Measurements from ENCODE around the gene CTSD. TPM values are rescaled to one million over a fixed set of nuclear protein-coding genes. Genes with fewer than 3 reads are reported as not detected.

The CTSD gene
- polyA plus RNA-seq, 1 of the 3 experiments (the other 2 are of a cell fraction), result 187 TPM

GRCh38 chr11:1705126-1706052, 58.3 kb downstream of the CTSD start:
- no peak overlapping the region for H2AFZ ChIP-seq (ENCODE audit: low read depth)
- H3K9ac ChIP-seq, result no peak overlapping the region
- no peaks in the 10 kb centered on the region for H3F3A ChIP-seq (replicated peaks; ENCODE audit: insufficient read depth)
- no peaks in the 10 kb centered on the region; the same call in 1 of the 2 replicates for H3K27me3 ChIP-seq (ENCODE audit: insufficient read depth)
- H3K4me3 ChIP-seq (ENCODE audit: low read depth in 2 of 2, low read length in 1 of 2), result no peak overlapping the region
- whole genome bisulfite sequencing (ENCODE audit: low lambda C conversion rate), result 58% methylated on average over 15 of the region's 15 CpGs
- H3K9me3 ChIP-seq, result no peaks in the 10 kb centered on the region
- no peak for TF ChIP-seq CHD2 (IDR thresholded peaks at IDR 0.05; ENCODE audit: low read length, partially characterized antibody)
- no peak for TF ChIP-seq FOSL2 (IDR thresholded peaks at IDR 0.05; ENCODE audit: borderline replicate concordance, low read depth)
- TF ChIP-seq, protein P1, sequence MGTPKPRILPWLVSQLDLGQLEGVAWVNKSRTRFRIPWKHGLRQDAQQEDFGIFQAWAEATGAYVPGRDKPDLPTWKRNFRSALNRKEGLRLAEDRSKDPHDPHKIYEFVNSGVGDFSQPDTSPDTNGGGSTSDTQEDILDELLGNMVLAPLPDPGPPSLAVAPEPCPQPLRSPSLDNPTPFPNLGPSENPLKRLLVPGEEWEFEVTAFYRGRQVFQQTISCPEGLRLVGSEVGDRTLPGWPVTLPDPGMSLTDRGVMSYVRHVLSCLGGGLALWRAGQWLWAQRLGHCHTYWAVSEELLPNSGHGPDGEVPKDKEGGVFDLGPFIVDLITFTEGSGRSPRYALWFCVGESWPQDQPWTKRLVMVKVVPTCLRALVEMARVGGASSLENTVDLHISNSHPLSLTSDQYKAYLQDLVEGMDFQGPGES (IDR thresholded peaks at IDR 0.05; ENCODE audit: low read depth, low read length), result no peak
- no peak for TF ChIP-seq EP300 (IDR thresholded peaks at IDR 0.05; ENCODE audit: borderline replicate concordance in 1 of 2, low read depth in 1 of 2, low read length in 1 of 2)
- no peak for TF ChIP-seq SMC3 (IDR thresholded peaks at IDR 0.05; ENCODE audit: low read depth, low read length)
- no peak for TF ChIP-seq RFX5 (IDR thresholded peaks at IDR 0.05; ENCODE audit: low read length)
- TF ChIP-seq, protein P2, sequence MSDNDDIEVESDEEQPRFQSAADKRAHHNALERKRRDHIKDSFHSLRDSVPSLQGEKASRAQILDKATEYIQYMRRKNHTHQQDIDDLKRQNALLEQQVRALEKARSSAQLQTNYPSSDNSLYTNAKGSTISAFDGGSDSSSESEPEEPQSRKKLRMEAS (IDR thresholded peaks at IDR 0.05; ENCODE audit: low read depth), result no peak
- no peak for TF ChIP-seq POLR2AphosphoS5 (IDR thresholded peaks at IDR 0.05; ENCODE audit: low read depth, low read length)
- TF ChIP-seq GABPA (IDR thresholded peaks at IDR 0.05; ENCODE audit: low read depth), result no peak
- TF ChIP-seq RCOR1 (IDR thresholded peaks at IDR 0.05; ENCODE audit: low read length), result no peak
- TF ChIP-seq, protein P3, sequence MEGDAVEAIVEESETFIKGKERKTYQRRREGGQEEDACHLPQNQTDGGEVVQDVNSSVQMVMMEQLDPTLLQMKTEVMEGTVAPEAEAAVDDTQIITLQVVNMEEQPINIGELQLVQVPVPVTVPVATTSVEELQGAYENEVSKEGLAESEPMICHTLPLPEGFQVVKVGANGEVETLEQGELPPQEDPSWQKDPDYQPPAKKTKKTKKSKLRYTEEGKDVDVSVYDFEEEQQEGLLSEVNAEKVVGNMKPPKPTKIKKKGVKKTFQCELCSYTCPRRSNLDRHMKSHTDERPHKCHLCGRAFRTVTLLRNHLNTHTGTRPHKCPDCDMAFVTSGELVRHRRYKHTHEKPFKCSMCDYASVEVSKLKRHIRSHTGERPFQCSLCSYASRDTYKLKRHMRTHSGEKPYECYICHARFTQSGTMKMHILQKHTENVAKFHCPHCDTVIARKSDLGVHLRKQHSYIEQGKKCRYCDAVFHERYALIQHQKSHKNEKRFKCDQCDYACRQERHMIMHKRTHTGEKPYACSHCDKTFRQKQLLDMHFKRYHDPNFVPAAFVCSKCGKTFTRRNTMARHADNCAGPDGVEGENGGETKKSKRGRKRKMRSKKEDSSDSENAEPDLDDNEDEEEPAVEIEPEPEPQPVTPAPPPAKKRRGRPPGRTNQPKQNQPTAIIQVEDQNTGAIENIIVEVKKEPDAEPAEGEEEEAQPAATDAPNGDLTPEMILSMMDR (IDR thresholded peaks at IDR 0.05), result no peak
- no peak for TF ChIP-seq ELF1 (IDR thresholded peaks at IDR 0.05)
- TF ChIP-seq MEF2A (IDR thresholded peaks at IDR 0.05; ENCODE audit: borderline replicate concordance, low read depth), result no peak
- POLR2A ChIA-PET, result no interaction called here
- H3K9me2 ChIP-seq, result no peaks in the 10 kb centered on the region
- H3K4me1 ChIP-seq (ENCODE audit: control insufficient read depth in 1 of 2, insufficient read depth in 2 of 2, low read depth in 1 of 2, low read length in 1 of 2), result no peaks in the 10 kb centered on the region; a peak in 1 of 4 replicates
- no peaks in the 10 kb centered on the region for H3K36me3 ChIP-seq (replicated peaks in 1 of 2; ENCODE audit: control insufficient read depth in 1 of 2, insufficient read depth in 2 of 2, low read length in 1 of 2)
- no peak overlapping the region for H3K4me2 ChIP-seq
- CTCF ChIA-PET, result interaction anchor here (1.1 to 5.6 kb wide), 5 partner anchors 8 to 130 kb away, joined by 3 to 46 read pairs (median 8); partner anchors contain the start of genes KRTAP5-6 and SYT8
- no peak overlapping the region for H3K27ac ChIP-seq (ENCODE audit: low read depth in 2 of 2, low read length in 1 of 2)
- no peaks in the 10 kb centered on the region for H3K79me2 ChIP-seq (ENCODE audit: insufficient read depth)
- H4K20me1 ChIP-seq (ENCODE audit: insufficient read depth), result no peaks in the 10 kb centered on the region
- no peak for DNase-seq

DNA sequence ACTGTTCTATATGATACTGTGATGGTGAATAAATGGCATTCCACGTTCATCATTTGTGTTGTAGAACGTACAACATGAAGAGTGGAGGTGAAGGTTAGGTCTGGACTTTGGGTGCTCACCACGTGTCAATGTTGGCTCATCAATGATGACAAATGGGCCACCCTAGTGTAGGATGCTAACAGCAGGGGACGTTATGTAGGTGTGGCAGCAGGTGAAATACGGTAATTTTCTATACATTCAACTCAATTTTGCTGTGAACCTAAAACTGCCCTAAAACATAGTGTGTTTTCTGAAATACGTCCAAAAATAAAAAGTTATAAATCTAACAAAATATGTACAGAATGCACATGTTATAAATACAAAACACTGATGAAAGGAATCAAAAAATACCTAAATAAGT, 60.6 kb downstream of the CTSD start:
- 52% methylated on average over 5 of the region's 6 CpGs for WGBS (ENCODE audit: low lambda C conversion rate)
- no peak overlapping the region for H3K4me2 ChIP-seq
- H2AFZ ChIP-seq (ENCODE audit: low read depth), result no peak overlapping the region
- no peaks in the 10 kb centered on the region for H3K9me3 ChIP-seq
- no peaks in the 10 kb centered on the region; a peak in 1 of 4 replicates for H3K4me1 ChIP-seq (ENCODE audit: control insufficient read depth in 1 of 2, insufficient read depth in 2 of 2, low read depth in 1 of 2, low read length in 1 of 2)
- ChIA-PET POLR2A (no interaction called here), CTCF (interaction anchor here (1.0 to 7.0 kb wide), 4 partner anchors 50 to 453 kb away, joined by 3 to 72 read pairs (median 16); partner anchors contain the start of gene SYT8)
- no peak for DNase-seq
- H3K4me3 ChIP-seq (ENCODE audit: low read depth in 2 of 2, low read length in 1 of 2), result no peak overlapping the region
- no peaks in the 10 kb centered on the region for H3F3A ChIP-seq (replicated peaks; ENCODE audit: insufficient read depth)
- TF ChIP-seq ELF1 (IDR thresholded peaks at IDR 0.05), result no peak
- TF ChIP-seq SMC3 (IDR thresholded peaks at IDR 0.05; ENCODE audit: low read depth, low read length), result no peak
- TF ChIP-seq TEAD4 (IDR thresholded peaks at IDR 0.05; ENCODE audit: borderline replicate concordance, insufficient read depth), result no peak
- TF ChIP-seq YY1 (IDR thresholded peaks at IDR 0.05; ENCODE audit: low read depth), result no peak
- no peak for TF ChIP-seq TCF12 (IDR thresholded peaks at IDR 0.05)
- TF ChIP-seq TAF1 (IDR thresholded peaks at IDR 0.05; ENCODE audit: borderline replicate concordance, low read depth, low read length), result no peak
- no peak for TF ChIP-seq JUND (IDR thresholded peaks at IDR 0.05)
- no peak for TF ChIP-seq MEF2A (IDR thresholded peaks at IDR 0.05; ENCODE audit: borderline replicate concordance, low read depth)
- TF ChIP-seq PBX3 (IDR thresholded peaks at IDR 0.05), result no peak
- no peak for TF ChIP-seq RCOR1 (IDR thresholded peaks at IDR 0.05; ENCODE audit: low read length)
- no peak for TF ChIP-seq POLR2AphosphoS5 (IDR thresholded peaks at IDR 0.05; ENCODE audit: low read depth, low read length)
- TF ChIP-seq, protein P1 (IDR thresholded peaks at IDR 0.05; ENCODE audit: low read depth, low read length), result no peak
- no peak for TF ChIP-seq RXRA (IDR thresholded peaks at IDR 0.05; ENCODE audit: borderline replicate concordance, low read depth)
- TF ChIP-seq RAD21 (IDR thresholded peaks at IDR 0.05; ENCODE audit: low read length), result no peak
- no peaks in the 10 kb centered on the region for H4K20me1 ChIP-seq (ENCODE audit: insufficient read depth)
- no peaks in the 10 kb centered on the region for H3K79me2 ChIP-seq (ENCODE audit: insufficient read depth)
- no peaks in the 10 kb centered on the region for H3K9me2 ChIP-seq
- no peaks in the 10 kb centered on the region; the same call in 1 of the 2 replicates for H3K27me3 ChIP-seq (ENCODE audit: insufficient read depth)
- no peak overlapping the region for H3K9ac ChIP-seq
- no peak overlapping the region for H3K27ac ChIP-seq (ENCODE audit: low read depth in 2 of 2, low read length in 1 of 2)
- no peaks in the 10 kb centered on the region for H3K36me3 ChIP-seq (replicated peaks in 1 of 2; ENCODE audit: control insufficient read depth in 1 of 2, insufficient read depth in 2 of 2, low read length in 1 of 2)
